ENCODE measurements around the gene AGPAT1.

The AGPAT1 gene

GRCh38 chr6:32126880-32127279 lies 49.0 kb downstream of the AGPAT1 start:
- DNase-seq (ENCODE audit: low read depth in 2 of 3, low spot score in 2 of 3) = no peak

DNA sequence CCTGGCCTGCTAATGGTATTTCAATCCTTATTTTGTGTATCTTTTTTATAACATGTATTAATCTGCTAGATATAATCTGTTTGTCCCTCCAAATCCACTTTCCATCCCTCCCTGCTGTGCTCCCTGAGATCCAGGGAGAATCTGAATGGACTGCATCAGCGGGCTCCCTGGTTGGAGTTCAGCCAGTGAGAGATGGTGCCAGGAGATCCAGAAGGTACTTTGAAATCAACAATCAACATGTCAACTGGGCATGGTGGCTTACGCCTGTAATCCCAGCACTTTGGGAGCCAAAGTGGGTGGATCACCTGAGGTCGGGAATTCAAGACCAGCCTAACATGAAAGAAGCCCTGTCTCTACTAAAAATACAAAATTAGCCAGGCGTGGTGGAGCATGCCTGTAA lies 52.2 kb downstream of the AGPAT1 start:
- no peak for DNase-seq (ENCODE audit: low read depth in 2 of 3, low spot score in 2 of 3)

DNA sequence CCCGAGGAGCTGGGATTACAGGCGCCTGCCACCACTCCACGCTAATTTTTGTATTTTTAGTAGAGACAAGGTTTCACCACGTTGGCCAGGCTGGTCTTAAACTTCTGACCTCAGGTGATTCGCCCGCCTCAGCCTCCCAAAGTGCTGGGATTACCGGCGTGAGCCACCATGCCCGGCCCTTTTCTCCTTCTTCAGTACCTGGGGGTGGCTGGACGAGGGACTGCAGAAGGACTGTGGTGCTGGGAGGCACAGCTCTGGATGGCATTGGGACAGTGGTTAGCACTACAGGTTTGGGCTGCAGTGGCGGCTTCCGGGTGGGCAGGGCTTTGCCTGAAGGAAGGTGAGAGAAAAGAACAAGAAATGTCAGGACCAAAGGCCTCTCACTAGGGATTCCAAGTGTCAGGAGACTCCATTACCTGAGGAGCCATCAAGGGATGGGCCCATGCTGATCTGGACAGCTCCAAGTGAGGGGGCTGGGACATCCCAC lies 55.3 kb downstream of the AGPAT1 start:
- DNase-seq (ENCODE audit: low read depth in 2 of 3, low spot score in 2 of 3) = no peak

DNA sequence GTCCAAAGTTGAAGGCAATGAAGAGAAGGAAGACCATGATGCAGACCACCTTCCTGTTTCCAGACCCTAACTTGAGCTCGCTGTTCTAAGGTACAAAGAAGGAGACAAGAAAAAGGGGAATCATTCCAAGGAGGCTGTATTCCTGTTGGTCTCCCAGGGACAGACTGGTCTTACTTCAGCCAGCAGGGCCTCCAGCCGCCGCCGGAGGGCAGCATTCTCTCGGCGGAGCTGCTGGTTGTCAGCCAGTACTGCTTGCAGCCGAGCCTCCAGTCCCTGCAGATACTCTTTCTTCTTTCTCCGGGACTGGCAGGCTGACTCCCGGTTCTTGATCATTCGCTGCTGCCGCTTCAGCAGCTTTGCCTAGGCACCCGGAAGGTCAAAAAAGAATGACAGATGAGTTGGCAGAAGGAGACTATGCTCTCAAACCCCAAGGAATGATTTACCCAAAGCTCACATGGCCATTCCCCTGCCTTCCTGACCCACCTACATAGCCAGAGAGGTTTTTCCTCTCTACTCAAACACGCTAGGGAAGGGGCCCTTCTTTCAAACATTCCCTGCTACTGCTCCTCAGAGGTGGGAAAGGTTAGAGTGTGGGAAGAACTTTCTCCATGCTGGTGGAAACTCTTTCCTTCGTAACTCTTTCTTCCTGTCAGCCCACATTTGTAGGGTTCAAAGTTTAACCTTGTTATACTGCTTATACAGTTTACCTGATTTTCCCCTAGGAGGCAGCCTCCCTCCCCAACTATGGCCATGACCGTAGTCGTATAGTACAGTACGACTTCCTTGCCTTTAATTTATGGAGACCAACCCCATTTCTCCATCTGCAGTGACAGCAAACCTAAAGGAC lies 56.9 kb downstream of the AGPAT1 start:
- DNase-seq (ENCODE audit: low read depth in 2 of 3, low spot score in 2 of 3) = peak in 2 of 3 experiments; percentile 34 to 43

All from activated CD8-positive, alpha-beta memory T cell treated with anti-CD3 and anti-CD28 coated beads for 48 hours (primary cell).